ENCODE results near the gene LRMDA.

The LRMDA gene

DNA sequence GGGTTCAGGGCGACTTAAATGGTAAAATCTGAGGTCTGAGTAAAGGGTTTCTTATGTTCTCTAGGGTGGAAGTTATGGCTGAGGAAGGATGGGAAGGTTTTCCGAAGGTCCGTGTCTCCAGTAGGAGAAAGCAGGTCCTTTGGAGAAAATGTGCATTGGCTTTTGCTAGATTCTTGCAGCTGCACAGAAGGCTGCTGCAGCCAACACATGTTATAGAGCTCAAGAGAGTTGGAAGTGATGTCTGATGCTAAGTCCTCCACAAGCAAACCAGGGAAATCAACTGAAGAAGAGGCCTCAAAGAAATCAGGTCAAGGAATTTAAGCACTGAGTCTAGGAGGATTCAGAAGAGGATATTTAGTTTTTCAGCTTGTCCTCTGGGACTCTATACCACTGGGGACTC is 404.6 kb downstream of the LRMDA start:
- DNase-seq (ENCODE audit: low read depth), result no peak

DNA sequence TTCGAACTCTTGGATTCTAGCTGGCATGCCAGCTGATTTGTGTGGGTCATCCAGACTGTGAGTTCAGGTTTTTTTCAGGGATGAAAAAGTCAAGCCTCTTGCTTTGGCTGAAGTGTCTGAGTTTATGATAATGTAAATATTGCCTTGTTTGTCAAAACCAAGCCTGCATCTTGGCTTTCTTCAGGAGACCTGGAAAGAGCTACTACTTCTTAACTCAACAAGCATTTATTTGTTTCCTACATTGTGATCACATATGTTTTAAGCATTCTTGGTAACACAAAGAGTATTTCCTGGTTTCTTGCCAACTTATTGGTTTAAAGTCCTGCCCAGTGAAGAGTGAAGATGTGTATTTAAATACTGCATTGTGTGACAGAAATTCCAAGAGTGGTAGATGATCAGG is 407.1 kb downstream of the LRMDA start:
- DNase-seq (ENCODE audit: low read depth), result no peak

DNA sequence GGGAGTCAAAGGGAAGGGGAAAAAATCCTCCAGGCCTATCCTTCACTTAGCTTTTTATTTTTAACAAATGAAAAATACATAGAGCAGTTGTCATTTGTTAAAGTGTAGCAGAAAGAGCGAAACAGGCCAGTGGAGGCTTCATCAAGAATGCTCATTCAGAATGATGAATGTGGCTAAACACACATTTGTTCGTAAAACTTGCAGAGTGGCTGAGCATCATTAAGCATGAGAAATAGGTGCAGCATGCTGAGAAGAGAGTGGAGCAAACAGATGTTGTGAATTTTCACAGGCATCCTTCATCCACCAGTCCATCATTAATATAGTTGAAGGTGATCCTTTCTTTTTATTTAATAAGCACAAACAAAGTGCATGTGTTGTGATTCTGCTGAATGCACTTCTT is 407.6 kb downstream of the LRMDA start:
- no peak for DNase-seq (ENCODE audit: low read depth)

DNA sequence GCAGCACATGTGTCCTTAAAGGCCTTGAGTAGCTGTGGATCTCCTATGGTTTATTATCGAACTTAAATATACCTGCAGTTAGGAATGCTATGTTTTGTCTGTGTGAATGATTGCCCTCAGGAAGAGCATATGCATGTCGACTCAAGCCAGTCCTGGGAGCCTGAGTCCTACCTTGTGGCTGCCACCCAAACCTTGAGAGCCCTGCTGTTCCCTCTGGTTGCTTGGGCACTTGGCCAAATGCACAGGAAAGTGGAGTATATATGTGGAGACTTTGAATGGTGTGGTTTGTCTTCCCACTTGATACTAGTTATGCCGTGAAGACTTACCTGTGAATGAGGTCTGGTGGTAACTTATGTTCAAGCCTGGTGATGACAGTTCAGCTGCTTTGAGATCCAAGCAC is 409.8 kb downstream of the LRMDA start:
- no peak for DNase-seq (ENCODE audit: low read depth)

DNA sequence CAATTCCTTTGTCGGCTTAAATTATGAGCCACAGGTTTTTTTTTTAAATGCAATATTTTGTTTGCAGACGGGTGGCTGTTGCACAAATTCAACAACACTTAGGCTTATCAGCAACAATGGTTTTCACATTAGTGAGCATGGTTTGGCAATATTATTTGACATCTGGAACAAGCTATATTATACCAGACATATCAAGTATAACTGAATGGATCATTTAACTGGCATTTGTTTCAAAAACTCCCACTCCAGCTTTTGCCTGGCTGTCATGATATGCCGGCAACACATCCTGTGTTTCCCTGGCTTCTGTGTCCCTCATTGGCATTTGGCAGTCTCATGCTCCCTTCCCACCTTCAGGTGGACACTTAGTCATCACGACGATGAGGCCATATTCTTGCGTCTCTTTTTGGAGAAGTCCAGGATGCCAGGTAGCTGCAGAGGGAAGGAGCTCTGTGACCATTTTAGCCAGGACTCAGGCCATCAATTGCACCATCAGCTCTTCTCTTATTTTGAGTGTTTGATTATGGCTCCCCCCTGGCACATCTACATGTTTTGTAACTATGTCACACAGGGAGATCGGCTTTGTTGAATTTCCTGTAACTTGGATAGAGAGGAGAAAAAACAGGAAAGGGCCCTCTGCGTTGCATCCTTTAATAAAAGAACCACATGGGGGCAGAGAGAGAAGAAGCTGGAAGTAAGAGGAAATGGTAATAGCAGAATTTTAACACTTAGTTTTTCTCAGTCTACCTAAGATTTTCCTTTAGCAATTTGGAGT is 413.9 kb downstream of the LRMDA start:
- no peak for DNase-seq (ENCODE audit: low read depth)

DNA sequence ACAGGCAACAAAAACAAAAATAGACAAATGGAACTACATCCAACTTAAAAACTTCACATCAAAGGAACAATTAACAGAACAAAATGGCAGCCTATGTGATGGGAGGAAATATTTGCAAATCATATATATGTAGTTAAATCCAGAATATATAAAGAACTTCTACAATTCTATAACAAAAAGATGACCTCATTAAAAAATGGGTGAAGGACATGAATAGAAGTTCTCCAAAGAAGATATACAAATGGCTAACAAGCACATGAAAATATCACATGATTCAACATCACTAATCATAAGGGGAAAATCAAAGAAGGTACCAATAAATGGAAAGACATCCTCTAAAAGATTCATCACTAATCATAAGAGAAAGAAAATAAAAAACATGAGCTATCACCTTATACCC is 416.1 kb downstream of the LRMDA start:
- no peak for DNase-seq (ENCODE audit: low read depth)

DNA sequence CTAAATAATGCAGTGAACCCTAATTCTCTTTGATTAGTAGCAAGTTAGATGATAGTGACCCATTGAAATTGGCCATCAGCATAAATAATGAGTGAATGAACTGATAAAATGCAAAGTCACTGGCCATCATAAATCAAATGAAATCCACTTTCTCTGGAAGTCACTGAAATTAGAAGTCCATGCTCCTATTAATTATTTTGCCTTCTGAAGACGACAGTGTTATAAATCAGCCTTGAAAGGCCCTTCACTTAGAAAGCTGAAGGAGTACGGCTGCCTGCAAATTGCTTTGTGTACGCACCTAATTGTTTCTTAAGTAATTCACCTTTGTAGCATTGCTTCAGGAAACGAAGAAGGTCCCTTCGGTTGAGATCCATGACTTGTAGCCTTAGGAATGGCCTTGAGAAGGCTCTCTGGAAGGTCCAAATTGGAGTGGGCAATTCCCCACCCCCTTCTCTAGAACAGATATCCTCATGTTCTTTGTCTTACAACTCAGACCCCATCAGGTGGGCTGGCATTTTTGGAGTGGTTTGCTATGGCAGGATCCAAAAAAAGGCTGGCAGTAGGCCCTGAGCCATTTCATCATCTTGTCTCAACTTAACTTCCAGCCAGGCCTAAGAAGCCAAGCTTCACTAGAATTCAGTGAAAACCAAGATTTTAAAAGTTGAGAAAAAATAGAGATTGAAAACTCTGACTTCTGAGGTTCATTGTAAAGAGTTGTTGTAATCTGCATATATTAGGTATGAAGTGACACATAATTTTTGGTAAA is 420.3 kb downstream of the LRMDA start:
- no peak for DNase-seq (ENCODE audit: low read depth)

DNA sequence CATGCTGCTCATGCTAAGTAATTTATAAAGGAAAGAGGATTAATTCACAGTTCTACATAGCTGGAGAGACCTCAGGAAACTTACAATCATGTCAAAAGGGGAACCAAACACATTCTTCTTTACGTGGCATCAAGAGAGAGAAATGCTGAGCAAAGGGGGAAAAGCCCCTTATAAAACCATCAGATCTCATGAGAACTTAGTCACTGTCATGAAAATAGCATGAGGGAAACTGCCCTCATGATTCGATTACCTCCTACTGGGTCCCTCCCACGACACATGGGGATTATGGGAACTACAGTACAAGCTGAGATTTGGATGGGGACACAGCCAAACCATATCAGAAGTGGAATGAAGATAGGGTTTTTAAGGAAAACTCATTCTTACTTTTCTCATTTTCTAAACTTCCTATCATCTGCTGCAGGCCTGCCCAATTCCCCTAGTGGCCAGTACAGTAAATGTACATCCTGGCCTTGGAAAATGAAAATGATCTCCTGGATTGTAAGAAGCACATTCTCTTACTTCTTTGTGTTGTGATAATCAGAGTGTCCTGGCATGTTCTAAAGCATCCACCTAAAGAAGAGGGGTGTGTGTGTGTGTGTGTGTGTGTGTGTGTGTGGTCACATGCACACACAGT is 421.5 kb downstream of the LRMDA start:
- DNase-seq (ENCODE audit: low read depth), result no peak

DNA sequence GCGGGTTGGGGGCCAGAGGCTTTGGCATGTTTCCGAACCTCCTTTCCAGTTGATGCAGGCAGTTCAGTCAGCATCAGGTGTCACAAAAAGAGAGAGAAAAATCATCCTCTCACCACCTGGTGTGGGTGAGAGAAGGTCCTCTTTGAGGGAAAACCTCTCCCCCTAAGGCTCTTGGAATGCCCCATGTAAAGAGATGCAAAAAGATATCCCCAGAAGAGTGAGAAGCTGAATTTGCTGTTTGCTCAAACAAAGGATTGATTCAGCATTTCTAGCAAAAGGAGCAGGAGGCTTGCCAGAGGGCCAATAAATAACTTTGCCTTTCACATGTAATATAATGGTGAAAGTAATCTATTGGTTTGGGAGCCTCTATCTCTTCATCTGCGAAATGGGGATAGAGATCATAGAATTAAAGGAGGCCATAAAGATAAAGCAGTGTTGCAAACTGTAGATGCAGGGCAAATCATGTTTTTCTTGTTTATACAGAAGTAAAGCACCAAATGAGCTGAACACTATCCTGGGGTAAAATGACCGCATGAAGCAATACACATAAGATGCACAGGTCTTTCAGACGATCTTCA is 425.9 kb downstream of the LRMDA start:
- DNase-seq (ENCODE audit: low read depth), result no peak

DNA sequence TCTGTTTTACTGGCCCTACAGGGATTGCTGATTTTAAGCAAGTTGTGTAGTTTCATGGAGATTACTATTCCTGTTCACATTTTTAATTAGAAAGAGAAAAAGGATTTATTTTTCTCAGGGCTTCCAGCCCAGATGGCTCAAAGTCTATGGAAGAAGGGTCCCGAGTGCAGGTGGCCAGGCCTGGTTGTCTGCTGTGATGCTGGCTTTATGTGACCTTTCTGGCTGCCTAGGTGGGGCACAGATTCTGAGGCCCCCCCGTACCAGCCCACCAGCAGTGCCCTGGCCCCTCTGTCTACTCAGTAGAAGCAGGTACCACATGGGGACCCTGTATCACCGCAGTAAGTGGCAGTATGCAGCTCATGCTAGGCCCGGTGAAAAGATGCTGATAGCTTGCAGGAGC is 426.5 kb downstream of the LRMDA start:
- no peak for DNase-seq (ENCODE audit: low read depth)

DNA sequence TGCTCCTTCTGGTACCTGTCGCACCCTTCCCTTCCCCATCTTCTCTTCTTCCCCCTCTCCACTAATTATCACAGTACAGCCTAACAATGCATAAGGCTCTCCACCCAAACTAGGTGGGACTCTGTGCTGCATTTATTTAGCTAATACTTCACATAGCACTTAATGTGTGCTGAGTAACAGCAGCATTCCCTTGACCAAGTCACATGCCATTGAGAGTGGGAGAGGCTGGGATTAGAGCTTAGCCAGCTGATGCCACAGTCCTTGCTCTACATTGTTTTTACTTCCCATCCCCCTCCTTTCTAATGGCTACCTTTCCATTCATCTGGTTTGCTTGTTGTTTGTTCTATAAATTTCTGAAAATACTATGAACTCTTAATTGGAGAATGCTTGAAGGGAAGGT is 426.9 kb downstream of the LRMDA start:
- DNase-seq (ENCODE audit: low read depth), result no peak

DNA sequence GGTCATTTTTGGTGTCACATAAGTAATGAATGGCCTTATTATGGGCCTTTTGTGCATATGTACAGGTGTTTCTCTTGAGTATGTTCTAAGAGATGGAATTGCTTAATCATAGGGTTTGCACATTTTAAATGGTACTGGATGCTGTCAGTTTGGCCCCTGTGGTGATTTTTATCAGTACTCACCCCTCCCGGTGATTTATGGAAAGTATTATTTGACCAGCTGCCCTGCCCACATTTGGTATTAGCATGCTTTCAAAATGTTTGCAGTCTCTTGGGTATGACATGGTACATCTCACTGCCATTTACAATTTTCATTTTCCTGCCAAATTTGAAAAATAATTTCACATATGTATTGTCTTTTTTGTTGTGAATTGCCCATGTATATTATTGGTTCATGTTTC is 427.7 kb downstream of the LRMDA start:
- DNase-seq (ENCODE audit: low read depth), result no peak

DNA sequence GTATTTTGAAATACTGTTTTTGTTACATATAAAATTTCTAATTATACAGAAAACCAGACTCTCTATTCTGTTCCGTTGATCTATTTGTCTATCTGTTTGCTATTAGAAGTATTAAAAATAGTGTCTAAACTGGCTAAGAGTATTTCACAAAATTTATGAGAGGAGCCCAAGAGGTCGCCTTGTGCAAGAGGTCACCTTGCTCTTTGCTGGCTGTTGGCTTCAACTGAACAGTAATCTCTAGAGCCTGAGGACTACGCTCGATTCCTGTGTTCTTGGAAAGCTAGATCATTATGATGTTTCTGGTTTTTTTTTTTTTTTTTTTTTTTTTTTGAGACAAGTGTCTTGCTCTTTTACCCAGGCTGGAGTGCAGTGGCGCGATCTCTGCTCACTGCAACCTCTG is 428.6 kb downstream of the LRMDA start:
- DNase-seq (ENCODE audit: low read depth), result no peak

DNA sequence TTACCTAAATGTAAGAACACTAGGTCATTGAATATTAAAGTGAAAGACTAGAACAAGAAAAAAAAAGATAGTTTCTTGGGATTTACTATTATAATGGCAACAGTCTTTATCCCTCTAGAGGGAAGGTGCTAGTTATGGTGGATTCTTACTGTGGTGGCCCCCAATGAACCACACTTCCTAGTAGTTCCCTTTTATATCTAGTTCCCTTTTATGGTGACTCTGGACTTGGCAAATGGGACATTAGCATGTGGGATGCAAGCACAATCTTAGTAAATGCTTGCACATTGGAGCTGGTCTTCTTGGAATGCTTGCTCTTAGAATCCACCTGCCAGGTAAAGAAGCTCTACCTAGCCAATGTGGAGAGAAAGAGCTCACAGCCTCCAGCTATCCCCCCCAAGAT is 430.2 kb downstream of the LRMDA start:
- DNase-seq (ENCODE audit: low read depth), result no peak

DNA sequence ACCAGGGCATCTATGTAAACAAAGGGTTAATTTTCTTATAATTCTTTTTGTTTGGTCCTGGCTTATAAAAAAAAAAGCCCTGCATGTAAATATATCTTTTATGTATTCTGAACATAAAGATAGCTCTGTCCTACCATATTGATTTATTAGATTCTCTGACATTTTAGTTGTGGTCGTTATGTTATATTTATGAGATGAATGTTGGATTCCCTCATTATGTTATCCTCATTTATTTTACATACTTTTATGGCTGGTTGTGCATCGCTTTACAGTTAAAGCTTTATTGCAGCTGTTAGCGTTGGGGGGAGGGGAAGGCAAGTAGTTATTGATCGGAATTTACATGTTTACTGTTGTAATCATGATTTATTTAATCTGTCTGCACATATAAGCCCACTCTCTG is 431.5 kb downstream of the LRMDA start:
- DNase-seq (ENCODE audit: low read depth), result no peak

DNA sequence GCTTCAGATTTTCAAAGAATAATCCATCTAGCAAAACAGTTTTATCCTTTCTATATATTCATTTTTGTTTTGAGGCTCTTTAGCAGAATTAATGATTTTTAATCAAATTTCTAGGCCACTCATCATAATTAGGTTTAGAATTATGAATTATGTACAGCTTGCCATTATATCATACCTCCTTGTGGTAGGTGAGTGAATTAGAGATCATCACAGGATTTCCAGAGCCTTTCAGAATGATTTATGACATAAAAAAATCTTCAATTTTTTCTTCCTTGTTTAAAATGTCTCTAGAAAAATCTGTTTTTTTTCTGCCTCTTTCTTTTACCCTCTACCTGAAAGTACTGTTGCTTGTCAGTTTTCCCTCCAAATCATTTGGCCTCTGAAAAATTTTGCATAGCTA is 433.3 kb downstream of the LRMDA start:
- no peak for DNase-seq (ENCODE audit: low read depth)

DNA sequence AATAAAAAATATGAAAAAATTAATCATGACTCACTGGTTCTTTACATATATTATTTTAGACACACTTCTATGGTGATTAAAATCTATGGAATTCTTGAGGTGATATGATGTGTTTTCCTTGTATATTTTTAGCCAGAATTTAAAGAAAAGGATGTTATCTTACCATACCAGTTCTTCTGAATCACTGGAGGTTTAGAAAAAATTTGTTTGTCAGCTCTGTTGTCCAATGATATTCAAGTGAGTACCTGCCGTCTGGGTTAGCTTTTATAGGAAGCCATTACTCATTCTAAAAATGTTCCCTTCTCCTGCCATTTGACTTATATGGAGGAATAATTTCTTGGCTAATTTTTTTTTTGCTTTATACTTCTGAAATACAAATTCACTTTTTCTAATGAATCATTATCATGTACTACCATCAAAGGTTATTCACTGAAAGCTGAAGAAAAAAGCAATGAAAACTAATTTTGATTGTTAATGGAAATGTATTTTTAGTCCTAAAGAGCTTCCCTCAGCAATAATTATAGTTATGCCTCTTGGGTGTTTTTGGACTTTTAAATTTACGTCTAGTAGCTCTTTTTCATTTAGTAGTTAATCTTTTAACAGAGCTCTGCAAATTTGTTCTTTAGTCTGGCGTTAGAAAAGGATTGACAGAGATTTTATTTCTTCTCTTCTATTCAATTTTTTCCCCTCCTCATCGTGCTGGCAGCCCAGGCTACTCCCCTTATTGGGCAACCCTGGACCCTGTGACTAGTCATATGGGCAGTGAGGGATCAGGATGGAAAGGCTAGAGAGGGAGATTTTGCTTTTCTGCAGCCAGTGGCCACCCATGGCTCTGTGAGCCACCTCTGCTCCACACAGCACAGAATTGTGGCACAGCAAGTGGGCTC is 434.2 kb downstream of the LRMDA start:
- DNase-seq (ENCODE audit: low read depth), result no peak

DNA sequence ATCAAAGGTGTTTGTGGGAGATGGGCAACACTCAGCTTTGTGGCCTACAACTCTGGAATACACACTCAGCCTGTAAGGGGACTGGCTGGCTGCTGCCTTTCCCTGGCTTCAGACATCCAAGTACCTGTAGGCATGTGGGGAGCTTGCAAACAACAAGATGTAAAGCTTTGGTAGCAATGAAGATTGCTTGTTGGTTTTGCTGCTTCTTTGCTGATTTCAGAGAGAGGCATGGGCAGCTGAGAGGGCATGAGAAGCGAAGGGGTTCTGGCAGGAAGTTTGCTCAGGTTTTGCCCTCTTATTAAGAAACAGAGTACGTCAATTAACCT is 434.8 kb downstream of the LRMDA start:
- DNase-seq (ENCODE audit: low read depth), result no peak

DNA sequence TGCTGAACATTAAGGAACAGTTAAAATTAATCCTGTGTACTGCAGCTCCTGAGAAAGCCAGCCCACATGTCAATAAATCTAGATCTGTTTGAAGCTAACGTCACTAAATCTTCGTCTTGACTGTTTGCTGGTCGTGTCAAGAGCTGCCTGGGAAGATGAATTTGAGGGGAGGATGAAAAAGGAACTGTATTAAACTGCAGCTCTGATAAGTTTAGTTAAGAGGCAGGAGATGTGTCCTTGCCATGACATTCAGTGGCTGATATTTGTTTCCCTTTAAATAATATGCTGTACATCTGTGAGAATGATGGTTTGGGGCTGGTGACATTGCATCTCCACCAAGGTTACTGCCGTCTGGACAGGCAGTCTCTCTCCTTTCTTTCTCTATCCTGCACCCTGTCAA is 435.3 kb downstream of the LRMDA start:
- no peak for DNase-seq (ENCODE audit: low read depth)

DNA sequence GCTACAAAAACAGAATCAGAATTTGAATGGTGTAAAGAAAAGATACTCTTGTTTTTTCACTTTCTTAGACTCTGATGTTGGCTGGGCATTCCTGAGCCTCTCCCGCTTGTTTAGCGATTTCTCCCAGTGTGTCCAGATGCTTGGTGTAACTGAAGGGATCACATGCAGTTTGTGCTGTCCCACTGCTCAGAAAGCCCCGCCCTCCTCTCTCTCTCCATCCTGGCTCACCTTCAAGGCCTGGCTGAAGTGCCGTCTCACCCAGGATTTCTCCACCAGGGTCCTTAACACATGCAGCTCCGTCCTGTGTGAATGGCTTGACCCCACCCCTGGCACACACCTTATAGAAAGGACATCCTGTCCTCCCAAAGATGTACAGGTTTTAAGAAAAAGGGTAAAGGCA is 437.1 kb downstream of the LRMDA start:
- no peak for DNase-seq (ENCODE audit: low read depth)

DNA sequence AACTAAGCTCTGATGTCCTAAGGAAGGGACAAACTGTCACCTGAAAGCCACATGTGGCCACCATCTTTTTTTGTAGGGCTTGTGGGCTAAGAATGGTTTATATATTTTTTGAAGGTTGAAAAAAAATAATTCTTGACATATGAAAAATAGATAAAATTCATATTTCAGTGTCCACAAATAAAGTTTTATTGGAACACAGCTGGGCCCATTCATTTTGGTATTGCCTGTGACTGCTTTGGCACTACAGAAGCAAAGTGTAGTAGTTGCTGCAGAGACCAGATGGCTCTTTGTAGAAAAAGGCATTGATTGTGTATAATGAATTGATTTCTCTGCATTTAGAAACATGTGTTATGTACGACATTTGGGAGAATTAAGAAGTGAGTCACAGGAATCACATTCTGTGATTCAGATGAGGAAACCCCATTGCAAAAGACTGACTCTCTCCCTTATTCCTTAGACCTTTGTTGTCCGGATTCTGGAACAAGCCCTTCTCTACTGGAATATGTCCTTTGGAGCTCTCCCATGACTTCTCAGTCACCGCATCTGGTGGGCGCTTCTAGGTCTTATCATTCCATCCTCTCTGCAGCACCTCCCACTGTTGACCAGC is 438.7 kb downstream of the LRMDA start:
- DNase-seq (ENCODE audit: low read depth), result no peak

DNA sequence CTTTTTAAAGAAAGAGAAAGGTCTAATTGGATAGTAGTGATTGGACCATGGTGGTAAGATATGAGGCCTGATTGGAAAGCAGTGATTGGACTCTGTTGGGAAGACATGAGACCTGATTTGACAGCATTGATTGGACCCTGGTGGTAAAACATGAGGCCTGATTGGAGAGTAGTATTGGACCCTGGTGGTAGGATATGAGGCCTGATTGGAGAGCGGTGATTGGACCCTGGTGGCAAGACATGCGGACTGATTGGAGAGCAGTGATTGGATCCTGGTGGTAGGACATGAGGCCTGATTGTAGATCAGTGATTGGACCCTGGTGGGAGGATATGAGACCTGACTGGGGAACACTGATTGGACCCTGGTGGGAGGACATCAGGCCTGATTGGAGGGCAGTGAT is 444.3 kb downstream of the LRMDA start:
- DNase-seq (ENCODE audit: low read depth), result no peak

Data from T follicular helper cell (primary cell).